ENCODE measurements around the gene RAB40C. TPM values are rescaled to one million over a fixed set of nuclear protein-coding genes. Genes with fewer than 3 reads are reported as not detected.

RAB40C gene
- 9.3 and 13.4 TPM in 2 replicates for total RNA-seq

GRCh38 chr16:589658-590187, at the start of gene RAB40C:
Gene RAB40C (plus strand): TSS chr16:590066. CDS start chr16:590292, 226 bp downstream.

DNA sequence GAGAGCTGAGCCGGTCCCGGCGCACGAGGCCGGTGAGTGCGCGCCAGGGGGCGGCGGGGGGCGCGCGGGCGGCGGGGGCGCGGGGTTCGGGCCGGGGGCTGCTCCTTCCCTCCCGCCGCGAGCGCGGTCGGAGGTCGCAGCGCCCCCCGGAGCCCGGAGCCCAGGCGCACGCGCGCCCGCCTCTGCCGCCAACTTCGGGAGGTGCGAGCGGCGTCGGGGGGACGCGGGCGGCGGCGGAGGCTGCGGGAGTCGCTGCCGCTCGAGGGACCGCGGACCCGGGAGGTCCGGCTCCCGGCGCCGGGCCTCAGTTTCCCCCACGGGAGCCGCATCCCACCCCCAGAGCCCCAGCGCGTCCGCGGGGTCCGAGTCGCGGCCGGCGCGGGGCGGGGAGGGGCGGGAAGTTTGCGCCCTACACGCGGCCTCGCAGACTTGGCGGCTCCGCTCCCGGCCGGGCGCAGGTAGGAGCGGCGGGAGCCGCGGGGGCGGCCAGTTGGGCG, 29.6 kb upstream of the RAB40C start, which contains the start of gene PRR35:
TSS of gene PRR35 (plus strand) at position 191 of the 497 bp plus-strand sequence. CDS start 2,901 bp downstream, outside the sequence.

GRCh38 chr16:566475-567372, 23.1 kb upstream of the RAB40C start, which contains the start of gene NHLRC4:
Gene NHLRC4 (plus strand): TSS chr16:567005. CDS start chr16:568048, 1,043 bp downstream.

GRCh38 chr16:569445-570254, 20.2 kb upstream of the RAB40C start, which contains the start of gene PIGQ:
Gene PIGQ (plus strand): TSS chr16:569968. CDS start chr16:574075, 4,107 bp downstream.

GRCh38 chr16:630815-631405, 41.0 kb downstream of the RAB40C start, which contains the start of gene WFIKKN1:
Gene WFIKKN1 (plus strand): TSS chr16:630985. CDS start chr16:631254, 269 bp downstream.

DNA sequence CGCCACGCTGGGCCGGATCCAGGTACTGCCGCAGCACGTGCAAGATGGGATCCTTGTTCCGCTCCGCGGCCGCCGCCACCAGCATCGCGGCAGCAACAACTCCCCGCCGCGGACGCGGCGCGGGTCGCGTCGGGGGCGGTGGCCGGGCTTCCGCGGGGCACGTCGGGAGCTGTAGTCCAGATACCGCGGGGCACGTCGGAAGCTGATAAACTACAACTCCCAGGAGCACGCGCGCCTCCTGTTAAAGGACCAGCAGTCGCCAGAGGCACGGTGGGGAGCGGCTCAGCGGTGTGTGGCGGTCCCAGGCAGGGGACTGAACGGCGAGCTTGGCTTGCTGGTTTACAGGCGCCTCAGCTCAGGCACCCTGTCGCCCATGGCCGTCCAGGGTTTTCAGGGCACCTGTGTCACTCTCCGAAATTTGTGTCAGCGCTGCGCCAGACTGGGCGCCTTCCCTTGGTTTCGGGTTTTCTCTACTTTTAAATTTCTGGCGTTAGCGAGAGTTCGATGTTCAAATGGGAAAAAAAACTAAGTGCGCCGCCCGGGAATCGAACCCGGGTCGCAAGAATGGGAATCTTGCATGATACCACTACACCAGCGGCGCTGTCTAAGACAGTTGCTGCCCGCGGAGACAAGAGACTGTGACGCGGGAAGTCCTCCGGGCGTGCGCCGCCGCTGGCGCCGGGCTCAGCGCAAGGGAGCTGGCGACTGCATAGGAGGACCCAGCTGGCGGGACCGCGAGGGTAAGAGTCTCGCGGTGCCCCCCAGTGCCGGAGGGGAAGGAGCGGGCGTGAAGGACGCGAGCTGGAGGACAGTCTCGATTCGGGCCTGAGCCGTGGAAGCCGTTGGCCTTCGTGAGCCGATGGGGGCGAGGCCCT, 46.6 kb downstream of the RAB40C start, which contains the start of gene METTL26:
TSS of gene METTL26 (minus strand) at position 100 of the 875 bp plus-strand sequence. CDS start at position 85, 15 bp downstream.

DNA sequence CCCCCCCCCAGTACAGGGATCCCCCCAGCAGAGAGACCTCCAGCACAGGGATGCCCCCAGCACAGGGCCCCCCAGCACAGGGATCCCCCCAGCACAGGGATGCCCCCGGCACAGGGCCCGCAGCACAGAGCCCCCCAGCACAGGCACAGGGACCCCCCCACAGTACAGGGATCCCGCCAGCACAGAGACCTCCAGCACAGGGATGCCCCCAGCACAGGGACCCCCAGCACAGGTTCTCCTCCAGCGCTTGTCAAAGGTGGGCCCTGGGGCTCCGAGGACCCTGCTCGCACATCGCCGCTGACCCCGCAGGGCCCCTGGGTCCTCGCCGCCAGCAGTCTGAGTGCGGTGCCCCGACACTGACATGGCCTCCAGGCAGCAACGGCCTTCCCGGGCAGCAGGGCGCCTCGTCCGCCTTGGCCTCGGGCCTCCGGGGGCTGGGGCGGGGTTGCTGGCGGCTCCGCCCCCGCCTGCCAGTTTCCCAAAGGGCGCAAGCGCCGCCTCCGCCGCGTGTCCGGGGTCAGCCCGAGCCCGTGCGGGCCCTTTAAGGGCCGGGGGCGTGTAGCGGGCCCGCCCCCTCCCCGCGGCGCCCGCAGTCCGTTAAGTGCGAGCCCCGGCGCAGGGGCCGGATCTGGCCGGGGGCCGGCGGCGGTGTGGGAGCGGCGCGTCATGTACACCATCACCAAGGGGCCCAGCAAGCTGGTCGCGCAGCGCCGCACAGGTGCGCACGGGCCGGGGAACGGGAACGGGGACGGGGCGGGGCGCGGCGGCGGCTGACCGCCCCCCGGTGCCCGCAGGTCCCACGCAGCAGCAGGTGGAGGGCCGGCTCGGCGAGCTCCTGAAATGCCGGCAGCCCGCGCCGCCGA, 51.7 kb downstream of the RAB40C start, which contains the start of gene MCRIP2:
TSS of gene MCRIP2 (plus strand) at position 503 of the 863 bp plus-strand sequence. CDS start at position 667, 164 bp downstream.

DNA sequence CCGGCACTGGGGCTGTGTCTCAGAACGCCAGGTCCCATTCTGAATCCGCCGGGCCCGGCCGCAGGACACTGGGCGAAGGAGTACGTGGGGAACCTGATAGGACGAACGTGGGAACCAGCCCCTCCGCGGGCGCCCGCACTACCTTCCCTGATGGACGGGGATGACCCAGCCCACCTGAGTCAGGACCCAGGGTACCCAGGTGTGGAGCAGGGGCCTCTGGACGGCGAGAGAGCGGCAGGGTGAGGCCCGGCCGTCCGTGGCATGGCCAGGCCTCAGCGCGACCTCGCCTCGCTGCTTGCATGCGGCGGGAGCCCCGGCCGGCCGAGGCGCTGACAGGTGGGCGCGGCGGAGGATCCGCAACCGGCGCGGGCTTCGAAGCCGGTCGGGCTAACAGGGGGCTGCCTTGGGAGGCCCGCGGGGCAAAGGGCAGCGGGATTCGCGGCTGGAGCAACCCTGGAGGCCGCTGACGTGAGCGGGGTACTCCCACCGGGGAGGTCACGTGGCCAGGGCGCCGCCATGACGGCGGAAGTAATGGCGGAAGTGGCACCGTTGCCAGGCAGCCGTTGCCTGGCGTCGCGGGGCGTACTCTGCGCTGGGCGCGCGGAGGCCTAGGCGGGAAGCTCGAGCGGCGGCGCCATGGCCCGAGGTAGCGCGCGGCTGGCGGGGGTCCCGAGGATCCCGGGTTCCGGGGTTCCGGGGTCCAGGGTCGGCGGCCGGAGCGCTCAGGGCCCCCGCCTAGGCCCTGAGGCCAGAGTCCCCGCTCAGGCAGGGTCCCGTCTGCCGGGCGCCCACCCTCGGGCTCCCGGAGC, 59.1 kb downstream of the RAB40C start, which contains the start of gene WDR90:
TSS of gene WDR90 (plus strand) at position 585 of the 809 bp plus-strand sequence. CDS start at position 637, 52 bp downstream.

GRCh38 chr16:667780-668518, 78.1 kb downstream of the RAB40C start, which contains the start of gene RHOT2:
Gene RHOT2 (plus strand): TSS chr16:668132. CDS start chr16:668200, 68 bp downstream.

GRCh38 chr16:674968-675883, 85.4 kb downstream of the RAB40C start, which contains the start of gene RHBDL1:
Gene RHBDL1 (plus strand): TSS chr16:675671. CDS start chr16:675791, 120 bp downstream.

Other genes starting within 250 kb of the RAB40C start
- gene AXIN1, start 237.3 kb upstream of the RAB40C start, total RNA-seq: 21.7 and 23.4 TPM in 2 replicates
- 44.3 and 110 TPM in 2 replicates for gene MRPL28, start 219.5 kb upstream of the RAB40C start, total RNA-seq
- 62.9 and 66.8 TPM in 2 replicates for gene PGAP6, start 208.1 kb upstream of the RAB40C start, total RNA-seq
- 56.1 and 80.3 TPM in 2 replicates for gene NME4, start 192.9 kb upstream of the RAB40C start, total RNA-seq
- 9.0 and 19.4 TPM in 2 replicates for gene DECR2, start 188.2 kb upstream of the RAB40C start, total RNA-seq
- 11.3 and 12.8 TPM in 2 replicates for gene RAB11FIP3, start 164.4 kb upstream of the RAB40C start, total RNA-seq
- 24.0 and 37.2 TPM in 2 replicates for gene CAPN15, start 62.4 kb upstream of the RAB40C start, total RNA-seq
- gene PRR35, start 29.7 kb upstream of the RAB40C start, total RNA-seq: not detected in 2 replicates
- 1.5 and 3.4 TPM in 2 replicates for gene NHLRC4, start 23.1 kb upstream of the RAB40C start, total RNA-seq
- 17.8 and 19.0 TPM in 2 replicates for gene PIGQ, start 20.1 kb upstream of the RAB40C start, total RNA-seq
- under 0.01 and 0.19 TPM in 2 replicates for gene WFIKKN1, start 40.9 kb downstream of the RAB40C start, total RNA-seq
- gene METTL26, start 46.2 kb downstream of the RAB40C start, total RNA-seq: 77.8 and 81.9 TPM in 2 replicates
- 21.7 and 22.8 TPM in 2 replicates for gene MCRIP2, start 51.8 kb downstream of the RAB40C start, total RNA-seq
- gene WDR90, start 59.3 kb downstream of the RAB40C start, total RNA-seq: 11.0 and 11.3 TPM in 2 replicates
- 29.9 and 38.2 TPM in 2 replicates for gene RHOT2, start 78.1 kb downstream of the RAB40C start, total RNA-seq
- 0.77 and 3.1 TPM in 2 replicates for gene RHBDL1, start 85.6 kb downstream of the RAB40C start, total RNA-seq
- gene STUB1, start 90.3 kb downstream of the RAB40C start, total RNA-seq: 90.8 and 211 TPM in 2 replicates
- gene JMJD8, start 94.3 kb downstream of the RAB40C start, total RNA-seq: 23.6 and 28.2 TPM in 2 replicates
- gene WDR24, start 100.3 kb downstream of the RAB40C start, total RNA-seq: 2.3 and 9.0 TPM in 2 replicates
- under 0.01 TPM in 2 replicates for gene FBXL16, start 115.7 kb downstream of the RAB40C start, total RNA-seq
- gene METRN, start 125.1 kb downstream of the RAB40C start, total RNA-seq: 54.3 and 76.4 TPM in 2 replicates
- gene ANTKMT, start 131.1 kb downstream of the RAB40C start, total RNA-seq: 34.1 and 39.5 TPM in 2 replicates
- 1.3 and 2.0 TPM in 2 replicates for gene CCDC78, start 136.4 kb downstream of the RAB40C start, total RNA-seq
- gene HAGHL, start 137.0 kb downstream of the RAB40C start, total RNA-seq: 9.0 and 16.1 TPM in 2 replicates
- 24.7 and 31.9 TPM in 2 replicates for gene CIAO3, start 150.9 kb downstream of the RAB40C start, total RNA-seq
- gene MSLN, start 170.7 kb downstream of the RAB40C start, total RNA-seq: under 0.01 TPM in 1 of 2 replicates, not detected in the other
- gene RPUSD1, start 198.3 kb downstream of the RAB40C start, total RNA-seq: 13.0 and 24.0 TPM in 2 replicates
- gene CHTF18, start 198.6 kb downstream of the RAB40C start, total RNA-seq: 7.9 and 34.1 TPM in 2 replicates
- not detected in 2 replicates for gene GNG13, start 210.7 kb downstream of the RAB40C start, total RNA-seq